WTC11 (cell line): ENCODE data around the gene ZNF775.

ENCODE experiments used
- CTCF ChIP-seq: fragments of 200-600 bp; IDR thresholded peaks from 2 replicates; pipeline ENCODE4 v1.8.0; 2022; ENCODE audit warnings: antibody characterized with exemption
- ETV6 ChIP-seq: sonication (generic); formaldehyde crosslinking; IDR thresholded peaks from 2 replicates; pipeline ENCODE4 v1.8.1; 2022; ENCODE audit warnings: mild to moderate bottlenecking, missing genetic modification reagents
- IRF2 ChIP-seq: sonication (generic); formaldehyde crosslinking; IDR thresholded peaks from 2 replicates; pipeline ENCODE4 v1.8.0; 2022; ENCODE audit warnings: low read depth, missing genetic modification reagents, borderline replicate concordance
- NFE2L1 ChIP-seq: sonication (generic); formaldehyde crosslinking; IDR thresholded peaks from 2 replicates; pipeline ENCODE4 v1.8.1; 2023; ENCODE audit warnings: missing genetic modification reagents
- NR1H2 ChIP-seq: sonication (generic); formaldehyde crosslinking; IDR thresholded peaks from 2 replicates; pipeline ENCODE4 v1.9.0; 2021; ENCODE audit warnings: mild to moderate bottlenecking, moderate library complexity, missing genetic modification reagents
- NR3C1 ChIP-seq: sonication (generic); formaldehyde crosslinking; conservative IDR thresholded peaks from 2 replicates; pipeline ENCODE4 v1.8.1; 2023; ENCODE audit warnings: low read depth, mild to moderate bottlenecking, missing genetic modification reagents
- PRDM15 ChIP-seq: sonication (generic); formaldehyde crosslinking; IDR thresholded peaks from 2 replicates; pipeline ENCODE4 v1.8.0; 2022; ENCODE audit warnings: missing genetic modification reagents
- SMAD3 ChIP-seq: sonication (generic); formaldehyde crosslinking; IDR thresholded peaks from 2 replicates; pipeline ENCODE4 v1.8.0; 2022; ENCODE audit warnings: missing genetic modification reagents, mild to moderate bottlenecking, borderline replicate concordance

- TF ChIP-seq IRF2 (CRISPR knock-in tag) (no peak), CTCF (no peak), SMAD3 (CRISPR knock-in tag) (no peak), NR1H2 (CRISPR knock-in tag) (no peak), NR3C1 (CRISPR knock-in tag) (no peak), ETV6 (CRISPR knock-in tag) (no peak), NFE2L1 (no peak), PRDM15 (no peak)
Measured at GRCh38 chr7:150340875-150341262, 38.3 kb upstream of the ZNF775 start.
